ENCODE results near the gene IDUA. TPM values are rescaled to one million over a fixed set of nuclear protein-coding genes. Genes with fewer than 3 reads are reported as not detected.

The IDUA gene
- total RNA-seq, 4 donors from 2014 or later, result 6.7 to 25.8 (median 13.3) TPM

DNA sequence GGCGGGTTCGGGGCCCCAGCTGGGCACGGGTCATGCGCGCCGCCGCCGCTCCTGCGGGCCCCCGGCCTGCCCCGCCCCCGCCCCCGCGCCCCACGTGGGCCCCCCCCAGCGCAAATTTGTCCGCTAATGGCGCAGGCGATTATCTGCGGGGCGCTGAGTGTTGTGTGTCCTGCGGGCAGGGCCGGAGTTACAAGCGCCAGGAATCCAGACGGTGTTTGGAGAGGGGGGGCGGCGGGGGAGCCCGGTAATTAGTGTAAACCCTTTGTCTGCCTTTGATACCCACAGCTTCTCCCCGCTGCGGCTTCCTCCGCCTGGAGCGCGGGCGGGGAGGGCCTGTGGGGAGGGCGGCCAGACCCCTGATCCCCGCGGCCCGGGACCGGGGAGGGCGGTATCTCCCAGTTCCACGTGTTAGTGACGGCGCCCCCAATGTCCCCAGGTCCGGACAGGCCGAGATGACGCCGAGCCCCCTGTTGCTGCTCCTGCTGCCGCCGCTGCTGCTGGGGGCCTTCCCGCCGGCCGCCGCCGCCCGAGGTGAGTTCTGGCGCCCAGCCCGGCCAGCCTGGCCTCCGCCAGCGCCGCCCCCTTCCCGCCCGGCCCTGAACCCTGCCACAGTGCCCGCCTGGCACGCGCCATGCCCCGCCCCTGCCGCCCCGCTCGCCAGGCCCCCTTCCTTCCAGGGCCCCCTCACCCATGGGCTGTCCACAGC is 25.3 kb downstream of the IDUA start:
- TF ChIP-seq, protein P1, sequence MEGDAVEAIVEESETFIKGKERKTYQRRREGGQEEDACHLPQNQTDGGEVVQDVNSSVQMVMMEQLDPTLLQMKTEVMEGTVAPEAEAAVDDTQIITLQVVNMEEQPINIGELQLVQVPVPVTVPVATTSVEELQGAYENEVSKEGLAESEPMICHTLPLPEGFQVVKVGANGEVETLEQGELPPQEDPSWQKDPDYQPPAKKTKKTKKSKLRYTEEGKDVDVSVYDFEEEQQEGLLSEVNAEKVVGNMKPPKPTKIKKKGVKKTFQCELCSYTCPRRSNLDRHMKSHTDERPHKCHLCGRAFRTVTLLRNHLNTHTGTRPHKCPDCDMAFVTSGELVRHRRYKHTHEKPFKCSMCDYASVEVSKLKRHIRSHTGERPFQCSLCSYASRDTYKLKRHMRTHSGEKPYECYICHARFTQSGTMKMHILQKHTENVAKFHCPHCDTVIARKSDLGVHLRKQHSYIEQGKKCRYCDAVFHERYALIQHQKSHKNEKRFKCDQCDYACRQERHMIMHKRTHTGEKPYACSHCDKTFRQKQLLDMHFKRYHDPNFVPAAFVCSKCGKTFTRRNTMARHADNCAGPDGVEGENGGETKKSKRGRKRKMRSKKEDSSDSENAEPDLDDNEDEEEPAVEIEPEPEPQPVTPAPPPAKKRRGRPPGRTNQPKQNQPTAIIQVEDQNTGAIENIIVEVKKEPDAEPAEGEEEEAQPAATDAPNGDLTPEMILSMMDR (IDR thresholded peaks at IDR 0.05; ENCODE audit: low read depth), result no peak

DNA sequence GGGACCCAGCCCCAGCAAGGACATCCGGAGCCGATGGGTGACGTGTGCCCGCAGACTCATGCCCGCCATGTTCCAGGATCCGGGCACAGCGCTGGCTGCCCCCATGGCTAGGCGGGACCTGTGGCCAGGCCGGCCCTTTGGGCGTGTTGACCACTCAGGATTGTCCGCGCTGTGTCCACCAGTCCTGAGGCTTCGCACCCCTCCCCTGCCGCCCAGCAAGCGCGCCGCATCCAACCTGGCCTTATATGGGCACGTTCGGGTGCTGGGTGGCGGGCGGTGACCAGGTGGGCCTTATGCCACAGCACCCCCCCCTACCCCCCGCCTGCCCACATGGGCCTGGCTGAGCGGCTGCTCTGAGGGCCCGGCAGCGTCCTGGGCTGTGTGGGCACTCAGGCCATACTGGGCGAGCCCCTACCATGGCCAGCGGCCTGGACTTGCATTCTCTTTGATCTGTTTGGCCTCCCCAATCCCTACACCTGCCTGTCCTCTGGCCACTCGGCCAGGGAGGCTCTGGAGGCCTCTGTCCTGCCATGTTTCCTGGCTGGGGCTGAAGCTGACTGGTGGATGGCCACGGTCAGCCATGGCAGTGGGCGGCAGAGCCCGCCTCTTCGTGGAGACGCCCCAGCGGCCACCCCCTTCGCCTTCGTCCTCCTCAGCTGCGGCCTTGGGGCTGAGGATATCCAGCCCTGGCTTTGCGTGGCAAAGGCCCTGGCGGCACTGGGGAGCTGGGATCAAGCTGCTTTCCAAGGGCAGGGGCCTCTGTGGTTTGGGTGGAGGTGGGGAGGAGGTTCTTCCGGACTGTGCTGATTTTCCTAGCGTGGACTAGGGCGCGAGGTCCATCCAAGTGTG is 26.6 kb downstream of the IDUA start:
- TF ChIP-seq, protein P1 (IDR thresholded peaks at IDR 0.05; ENCODE audit: low read depth), result no peak

DNA sequence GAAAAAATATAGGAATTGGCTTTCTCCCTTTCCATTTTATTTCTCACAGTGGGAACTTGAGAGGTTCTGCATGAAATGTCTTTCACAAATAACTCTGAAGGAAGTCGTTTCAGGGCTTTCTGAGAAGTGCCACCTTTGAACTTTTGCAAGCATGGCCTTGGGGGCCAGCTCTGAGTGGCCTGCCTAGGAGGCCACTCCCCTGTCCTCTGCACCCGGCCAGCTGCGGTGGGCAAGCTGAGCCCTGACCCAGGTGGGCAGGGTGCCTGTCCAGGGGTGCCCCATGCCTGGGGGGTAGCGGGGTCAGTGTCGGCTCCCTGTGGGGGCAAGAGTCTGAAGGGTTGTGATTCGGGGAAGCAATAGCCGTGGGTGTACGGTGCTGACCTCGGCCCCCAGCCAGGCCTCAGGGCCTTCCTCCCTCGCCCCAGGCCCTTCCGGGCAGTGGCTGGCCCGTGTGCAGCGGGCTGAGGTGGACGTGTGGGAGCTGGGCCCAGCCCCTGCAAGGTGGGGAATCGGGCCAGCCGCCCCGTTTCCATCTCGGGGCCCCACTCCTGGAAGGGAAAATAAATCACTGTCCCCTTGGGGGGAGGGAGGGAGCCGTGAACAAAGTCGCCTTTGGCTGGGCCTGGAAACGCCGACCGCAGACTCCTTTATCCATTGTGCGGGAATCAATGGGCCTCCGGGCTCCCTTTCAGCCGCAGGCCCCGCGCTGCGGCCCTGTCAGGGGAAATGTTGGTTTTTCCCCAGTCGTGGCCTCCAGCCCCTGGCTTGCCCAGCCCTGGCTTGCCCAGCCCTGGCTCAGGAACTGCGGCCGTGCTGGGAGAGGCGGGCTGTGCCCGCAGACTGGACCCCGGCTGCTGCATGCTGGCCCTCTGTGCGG is 27.7 kb downstream of the IDUA start:
- TF ChIP-seq, protein P1 (IDR thresholded peaks at IDR 0.05; ENCODE audit: low read depth), result no peak

DNA sequence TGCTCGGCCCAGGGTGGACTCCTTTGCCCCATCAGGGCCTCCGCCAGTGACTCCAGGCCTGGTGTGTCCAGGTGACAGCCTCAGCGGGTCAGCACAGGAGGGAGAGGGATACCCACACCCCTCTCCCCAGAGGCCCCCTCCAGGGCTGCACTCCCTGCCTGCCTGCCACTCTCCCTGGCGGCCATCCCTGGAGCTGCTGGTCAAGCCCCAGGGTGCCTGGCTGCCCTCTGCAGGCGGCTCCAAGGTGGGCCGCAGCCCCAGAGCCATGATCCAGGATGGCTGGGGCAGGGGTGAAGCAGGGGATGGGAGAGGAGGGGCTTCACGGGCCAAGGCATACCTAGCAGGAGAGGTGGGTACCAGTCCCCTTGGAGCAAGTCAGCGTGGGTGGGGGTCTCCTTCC is 28.3 kb downstream of the IDUA start:
- TF ChIP-seq, protein P1 (IDR thresholded peaks at IDR 0.05; ENCODE audit: low read depth), result no peak

DNA sequence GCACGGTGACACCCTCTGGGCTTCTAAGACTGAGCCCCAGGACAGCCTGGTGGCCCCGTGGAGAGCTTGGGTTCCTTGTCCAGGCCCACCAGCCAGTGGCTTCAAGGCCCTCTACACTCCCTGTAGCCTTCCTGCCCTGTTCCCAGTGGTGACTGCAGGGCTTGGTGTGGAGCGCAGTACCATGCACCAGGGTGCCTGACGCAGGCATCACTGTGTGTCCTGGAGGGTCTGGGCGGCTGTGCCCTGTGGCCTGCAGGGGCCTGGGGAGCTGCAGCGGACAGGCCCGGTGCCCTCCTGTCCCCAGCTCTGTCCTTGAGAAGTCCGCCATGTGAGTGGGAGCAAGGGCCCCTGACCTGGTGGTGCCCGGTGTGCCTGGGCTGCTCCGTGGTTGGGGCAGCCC is 28.9 kb downstream of the IDUA start:
- TF ChIP-seq, protein P1 (IDR thresholded peaks at IDR 0.05; ENCODE audit: low read depth), result no peak

DNA sequence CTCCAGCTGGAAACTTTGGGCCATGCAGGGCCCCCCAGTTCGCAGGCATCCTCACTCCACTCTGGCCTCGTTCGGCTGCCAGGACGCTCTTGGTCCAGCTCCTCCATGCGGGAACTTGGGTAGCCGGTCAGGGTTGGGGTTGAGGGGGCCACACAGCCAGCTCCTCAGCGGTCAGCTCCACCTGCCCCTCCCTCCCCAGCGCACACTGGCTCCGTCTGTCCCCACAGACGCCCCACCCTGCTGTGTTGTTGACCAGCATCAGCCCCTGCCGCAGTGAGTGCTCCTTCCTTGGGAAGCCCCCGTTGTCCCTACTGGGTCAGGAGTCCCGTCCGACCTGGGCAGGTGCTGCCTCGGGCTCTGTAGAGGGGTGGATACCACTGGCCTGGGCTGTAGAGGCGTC is 30.4 kb downstream of the IDUA start:
- TF ChIP-seq, protein P1 (IDR thresholded peaks at IDR 0.05; ENCODE audit: low read depth), result no peak

Data from subcutaneous adipose tissue (tissue), 4 donors.